Transverse colon (tissue), 4 donors: Measurements from ENCODE around the gene SMIM5. TPM values are rescaled to one million over a fixed set of nuclear protein-coding genes. Genes with fewer than 3 reads are reported as not detected.

Experiments used
- DNase-seq: peaks from one replicate; pipeline ENCODE4 v3.0.0-alpha.2; 2019
- H3K27ac ChIP-seq, 4 donors: fragments of 200-600 bp; sonication (generic); 2 replicates each; pipeline ENCODE4 v1.5.1; 2016 to 2018; ENCODE audit warnings: inconsistent platforms in 4 of 4
- H3K27me3 ChIP-seq: fragments of 200-600 bp; sonication (generic); 2 replicates; pipeline ENCODE4 v1.5.1; 2017; ENCODE audit warnings: inconsistent platforms
- H3K36me3 ChIP-seq, 4 donors: fragments of 200-600 bp; sonication (generic); 2 replicates each; pipeline ENCODE4 v1.5.1; 2017 to 2019; ENCODE audit warnings: inconsistent platforms in 4 of 4
- H3K4me1 ChIP-seq, 4 donors: fragments of 200-600 bp; sonication (generic); 2 replicates each; pipeline ENCODE4 v1.5.1; 2017 to 2020; ENCODE audit warnings: inconsistent platforms in 4 of 4
- H3K4me3 ChIP-seq, 4 donors: fragments of 200-600 bp; sonication (generic); 1 replicate in 1 of 4; 2 replicates in 3 of 4; pipeline versions ENCODE4 v1.5.1 to v1.6.1; 2017 to 2019; ENCODE audit warnings: inconsistent platforms in 4 of 4
- H3K9me3 ChIP-seq, 2 donors: fragments of 200-600 bp; sonication (generic); 2 replicates each; pipeline ENCODE4 v1.5.1; 2017 to 2019; ENCODE audit warnings: inconsistent platforms in 2 of 2
- CTCF ChIP-seq, 5 experiments: fragments of 200-600 bp in 3 of 5; fragments of 450-650 bp in 2 of 5; sonication (generic) in 3 of 5; IDR thresholded peaks; 1 replicate in 2 of 5; 2 replicates in 3 of 5; pipeline ENCODE4 v1.5.1; 2016 to 2017; ENCODE audit warnings: antibody characterized with exemption in 5 of 5, inconsistent platforms in 3 of 5, mild to moderate bottlenecking in 2 of 5, moderate library complexity in 1 of 5
- EP300 ChIP-seq: sonication (generic); formaldehyde crosslinking; IDR thresholded peaks from one replicate; pipeline ENCODE4 v1.6.1; 2017; ENCODE audit warnings: antibody characterized with exemption, low read depth
- POLR2A ChIP-seq: fragments of 450-650 bp; IDR thresholded peaks from one replicate; pipeline ENCODE4 v1.6.1; 2016; ENCODE audit warnings: antibody characterized with exemption, mild to moderate bottlenecking, moderate library complexity
- POLR2AphosphoS5 ChIP-seq, 3 donors: sonication (generic); formaldehyde crosslinking; IDR thresholded peaks; one replicate each; pipeline ENCODE4 v1.6.1; 2016; ENCODE audit warnings: antibody characterized with exemption in 3 of 3
- WGBS, 2 donors: methylation state at CpG; one replicate each; pipeline ENCODE4 v1.1.5; 2018; ENCODE audit warnings: low coverage in 1 of 2; 5-methylcytosine and 5-hydroxymethylcytosine counted together
- in situ Hi-C, 4 donors: fragments of 200-750 bp; cut with MboI; loops; one replicate each; pipeline versions ENCODE4 v1.15.0 to v1.15.1; 2017; ENCODE audit warnings: low sequenced_read_pairs in 3 of 4, low pct_ligation_motif_present in 1 of 4, low pct_unique_long_range_greater_than_20kb in 1 of 4
- intact Hi-C: fragments of 100-400 bp; cut with DNase I; formaldehyde crosslinking; loops from one replicate; pipeline ENCODE4 v1.15.1; 2023; ENCODE audit warnings: low total_unique reads
- total RNA-seq, 4 donors: library from RNA; depleted of rRNA; stranded (reverse); fragments of >200 nt; gene quantifications; one replicate each; pipeline ENCODE4 v1.1.0, GENCODE V29; 2016

The SMIM5 gene
- total RNA-seq, 4 donors from 2014 or later, result 31.3 to 71.4 (median 50.0) TPM; not detected in 1

DNA sequence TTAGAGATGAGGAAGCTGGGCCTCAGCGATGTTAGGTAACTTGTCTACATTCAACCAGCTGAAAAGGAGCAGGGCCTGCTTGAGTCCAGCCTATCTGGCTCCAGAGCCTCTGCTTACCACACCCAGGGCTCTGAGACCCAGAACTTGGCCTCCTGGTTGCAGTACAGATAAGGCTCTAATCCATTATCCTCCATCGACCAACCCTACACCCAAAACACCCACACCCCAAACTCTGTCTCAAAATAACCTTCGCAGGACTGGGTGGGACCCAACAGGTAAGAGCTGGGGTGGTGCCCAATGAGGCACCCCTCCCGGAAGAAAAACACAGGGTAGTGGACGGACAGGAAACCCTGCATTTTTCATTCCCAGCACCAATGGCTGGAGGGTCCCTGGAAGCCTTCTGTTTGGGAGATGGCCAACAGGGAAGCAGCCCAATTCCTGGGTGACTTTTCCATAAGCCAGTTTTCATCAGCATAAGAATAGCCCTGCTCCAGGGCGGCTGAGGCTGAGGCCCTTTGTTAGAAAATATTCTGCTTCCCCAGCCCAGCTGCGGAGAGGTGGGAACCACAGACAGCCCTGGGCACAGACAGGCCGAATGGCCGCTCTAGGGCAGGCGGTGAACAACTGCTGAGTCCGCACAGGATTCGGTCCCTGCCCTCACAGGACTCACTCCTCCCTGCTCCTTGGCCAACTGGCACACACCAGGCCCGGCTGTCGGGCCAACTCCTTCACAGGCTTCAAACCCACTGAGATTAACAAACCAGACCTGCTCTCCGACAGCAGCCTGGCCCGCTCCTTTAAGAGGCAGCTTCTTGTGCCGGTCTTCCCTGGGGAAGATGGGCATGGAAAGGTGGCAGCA, 9.8 kb downstream of the SMIM5 start:
- no peak overlapping the region for H3K4me3 ChIP-seq
- no peak for TF ChIP-seq EP300
- TF ChIP-seq CTCF (IDR thresholded peaks at IDR 0.05), result peak in 1 of 5 experiments; percentile 1
- no peaks in the 10 kb centered on the region for H3K9me3 ChIP-seq
- WGBS, 2 donors, result 79 to 84% methylated on average over 2 to 16 of the region's 17 CpGs
- H3K27ac ChIP-seq, result peak overlapping the region; percentile 64 to 88 (median 68)
- DNase-seq, result no peak
- H3K36me3 ChIP-seq, result no peaks in the 10 kb centered on the region
- intact Hi-C loops, result no loop called here
- H3K27me3 ChIP-seq, result no peaks in the 10 kb centered on the region
- H3K4me1 ChIP-seq, result peaks cover 8 to 50% (median 33%) of the 10 kb centered on the region in 4 donors
- in situ Hi-C loops, result no loop called here

DNA sequence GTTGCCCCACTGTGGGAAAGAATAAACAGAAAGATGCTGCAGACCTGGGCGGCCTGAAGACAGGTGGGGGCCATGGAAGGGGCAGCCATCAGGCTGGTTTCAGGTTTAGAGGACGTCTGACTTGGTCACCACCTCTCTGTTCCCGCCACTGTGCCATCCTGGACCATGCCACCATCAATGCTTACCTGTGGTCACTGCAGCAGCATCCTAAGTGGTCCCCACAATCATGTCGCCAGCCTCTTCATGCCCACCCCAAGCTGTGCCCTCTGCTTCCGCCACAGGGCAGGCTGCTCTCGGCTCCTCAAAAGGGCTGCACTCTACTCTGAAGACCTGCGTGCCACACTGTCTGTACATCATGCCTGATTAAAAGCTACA, 10.4 kb downstream of the SMIM5 start:
- TF ChIP-seq CTCF (IDR thresholded peaks at IDR 0.05), result no peak
- no peak for TF ChIP-seq EP300
- TF ChIP-seq POLR2AphosphoS5 (IDR thresholded peaks at IDR 0.05), result no peak
- no peak for TF ChIP-seq POLR2A
- 92% methylated on average over 7 of the region's 7 CpGs; no CpG with 5 or more reads in 1 of the 2 donors for WGBS, 2 donors
- Histone ChIP-seq H3K27ac (peak overlapping the region; percentile 64 to 88 (median 68)), H3K9me3 (no peaks in the 10 kb centered on the region), H3K4me1 (peaks cover 8 to 50% (median 33%) of the 10 kb centered on the region in 4 donors), H3K27me3 (no peaks in the 10 kb centered on the region), H3K4me3 (no peak overlapping the region), H3K36me3 (no peaks in the 10 kb centered on the region)
- intact Hi-C loops (no loop called here), in situ Hi-C loops (no loop called here)
- no peak for DNase-seq

DNA sequence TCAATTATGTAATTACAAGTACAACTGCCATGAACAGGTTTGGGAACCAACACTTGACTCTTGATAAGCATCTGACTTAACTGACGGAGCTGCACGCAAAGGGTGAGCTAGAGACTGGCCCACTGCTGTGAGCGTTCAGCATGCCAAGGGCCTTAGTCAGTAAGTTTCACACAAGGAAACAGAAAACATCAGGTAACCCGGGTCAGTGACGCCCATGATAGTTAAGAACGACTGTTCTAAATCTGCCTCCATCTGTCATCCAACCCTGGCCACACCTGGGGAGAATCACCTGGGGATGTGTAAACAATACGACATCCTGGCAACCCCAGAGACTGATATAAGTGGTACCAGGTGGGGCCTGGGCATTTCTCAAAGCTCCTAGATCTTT, 12.3 kb downstream of the SMIM5 start:
- in situ Hi-C loops, result no loop called here
- Histone ChIP-seq H3K9me3 (no peaks in the 10 kb centered on the region), H3K36me3 (peaks cover 0 to 6% (median 0%) of the 10 kb centered on the region in 4 donors), H3K4me1 (peaks cover 8 to 43% (median 25%) of the 10 kb centered on the region in 4 donors), H3K4me3 (no peak overlapping the region), H3K27me3 (no peaks in the 10 kb centered on the region), H3K27ac (peak overlapping the region; percentile 88 to 91 (median 90))
- TF ChIP-seq POLR2AphosphoS5 (IDR thresholded peaks at IDR 0.05) (peak in 2 of 3 donors; percentile 54 to 73), CTCF (IDR thresholded peaks at IDR 0.05) (no peak), EP300 (no peak)
- intact Hi-C loops, result no loop called here
- peak; percentile 76 for DNase-seq
- whole genome bisulfite sequencing, 2 donors, result 57% methylated on average over 7 of the region's 7 CpGs; no CpG with 5 or more reads in 1 of the 2 donors

DNA sequence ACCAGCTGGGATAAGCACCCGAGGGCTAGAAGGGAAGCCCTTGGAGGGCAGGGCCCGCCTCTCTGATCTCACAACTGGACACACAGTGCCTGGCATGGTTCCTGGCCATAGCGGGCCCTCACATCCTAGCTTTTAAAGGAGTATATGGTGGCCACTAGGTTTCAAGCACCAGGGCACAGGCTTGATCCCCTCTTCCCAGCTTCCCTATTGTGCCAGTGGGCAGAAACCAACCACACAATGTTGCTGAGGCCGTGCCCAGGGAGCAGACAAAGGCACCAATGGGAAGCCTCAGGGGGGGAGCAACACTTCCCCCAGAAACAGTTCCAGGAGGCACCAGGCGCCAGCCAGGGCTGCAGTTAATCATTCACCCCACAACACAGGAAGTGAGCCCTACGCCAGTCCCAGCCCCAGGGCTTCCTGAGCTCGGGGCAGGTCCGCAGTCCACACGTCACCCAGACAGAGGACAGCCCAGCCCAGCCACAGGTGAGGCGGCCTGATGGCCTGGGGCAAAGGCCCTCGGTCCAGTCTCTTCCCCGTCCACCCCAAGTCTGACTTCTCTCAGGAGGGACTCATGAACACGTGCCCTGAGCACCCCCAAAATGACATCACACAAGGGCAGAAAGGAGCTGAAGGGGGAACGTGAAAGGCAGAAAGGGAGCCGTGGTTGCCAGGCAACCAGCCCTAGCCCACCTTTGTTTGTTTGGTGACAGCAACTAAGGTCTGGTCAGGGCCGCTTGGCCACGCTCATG, 12.8 kb downstream of the SMIM5 start:
- Histone ChIP-seq H3K27me3 (no peaks in the 10 kb centered on the region), H3K9me3 (no peaks in the 10 kb centered on the region), H3K36me3 (peaks cover 0 to 6% (median 0%) of the 10 kb centered on the region in 4 donors), H3K4me3 (no peak overlapping the region), H3K27ac (peak overlapping the region; percentile 88 to 91 (median 90)), H3K4me1 (peaks cover 8 to 43% (median 25%) of the 10 kb centered on the region in 4 donors)
- peak; percentile 89 for DNase-seq
- in situ Hi-C loops (no loop called here), intact Hi-C loops (no loop called here)
- 48% methylated on average over 16 of the region's 17 CpGs; no CpG with 5 or more reads in 1 of the 2 donors for WGBS, 2 donors
- peak; percentile 35 to 85 (median 85) for TF ChIP-seq POLR2AphosphoS5 (IDR thresholded peaks at IDR 0.05)
- peak; percentile 84 for TF ChIP-seq POLR2A
- TF ChIP-seq CTCF (IDR thresholded peaks at IDR 0.05), result peak in 1 of 5 experiments; percentile 18
- TF ChIP-seq EP300, result no peak
